Kidney (tissue), 14 donors: ENCODE results near the gene ABCB8. TPM values are rescaled to one million over a fixed set of nuclear protein-coding genes. Genes with fewer than 3 reads are reported as not detected.

Experiments used
- DNase-seq, 5 donors: peaks; one replicate each; pipeline ENCODE4 v3.0.0-alpha.2; 2013 to 2020
- FAIRE-seq: peaks from 2 replicates; lab custom pipeline; 2012; peaks lifted over from hg19 to GRCh38; lab: Jason Lieb, UNC
- H3K27ac ChIP-seq, 2 donors: one replicate each; pipeline ENCODE4 v1.7.0; 2013; ENCODE audit warnings: low read depth in 2 of 2, low read length in 2 of 2, inconsistent platforms in 1 of 2
- H3K27me3 ChIP-seq: one replicate; pipeline ENCODE4 v1.7.1; 2013; ENCODE audit warnings: low read length, inconsistent platforms; ENCODE audit not compliant: control insufficient read depth, insufficient read depth
- H3K36me3 ChIP-seq, 3 donors: one replicate each; pipeline versions ENCODE4 v1.7.0 to v1.7.1; 2013; ENCODE audit warnings: low read length in 3 of 3, control low read depth in 1 of 3, inconsistent platforms in 1 of 3; ENCODE audit not compliant: insufficient read depth in 3 of 3, control insufficient read depth in 2 of 3
- H3K4me1 ChIP-seq, 3 donors: one replicate each; pipeline versions ENCODE4 v1.7.0 to v1.7.1; 2013; ENCODE audit warnings: low read length in 3 of 3, inconsistent platforms in 1 of 3, low read depth in 1 of 3; ENCODE audit not compliant: control insufficient read depth in 2 of 3, insufficient read depth in 2 of 3
- H3K4me3 ChIP-seq, 3 donors: one replicate each; pipeline versions ENCODE4 v1.7.0 to v1.8.1; 2013; ENCODE audit warnings: low read length in 3 of 3, control low read depth in 1 of 3, inconsistent platforms in 1 of 3
- H3K9ac ChIP-seq, 3 donors: one replicate each; pipeline versions ENCODE4 v1.7.0 to v1.7.1; 2013; ENCODE audit warnings: low read length in 3 of 3, control low read depth in 1 of 3, inconsistent platforms in 1 of 3
- H3K9me3 ChIP-seq, 3 donors: one replicate each; pipeline versions ENCODE4 v1.7.0 to v1.7.1; 2013; ENCODE audit warnings: low read length in 3 of 3, control low read depth in 1 of 3, inconsistent platforms in 1 of 3; ENCODE audit not compliant: control insufficient read depth in 2 of 3, insufficient read depth in 1 of 3
- intact Hi-C: fragments of 100-400 bp; cut with DNase I; formaldehyde crosslinking; loops from one replicate; pipeline ENCODE4 v1.11.1; 2022
- polyA plus RNA-seq: library from polyadenylated mRNA; stranded (reverse); fragments of 350-450 nt; fragmentation: Illumina TruSeq; extraction: RNeasy Lipid Tissue Mini Kit (QIAGEN cat#74804); gene quantifications from one replicate; pipeline ENCODE4 v1.2.3, GENCODE V29; 2014; ENCODE audit warnings: low read depth, low replicate concordance; ENCODE audit not compliant: insufficient read depth
- total RNA-seq: library from RNA; stranded (reverse); fragmentation: NEBNext Ultra II Directional; extraction: Animal tissue kit (Norgen Biotek cat#: 25700); gene quantifications from one replicate; pipeline ENCODE4 v1.2.1, GENCODE V29; 2021
- TF ChIP-seq, protein P1 (sequence below): IDR thresholded peaks from 3 replicates; pipeline ENCODE4 v1.5.1; 2012; ENCODE audit warnings: mild to moderate bottlenecking, moderate library complexity, borderline replicate concordance; ENCODE audit not compliant: insufficient read depth; ENCODE audit errors: extremely low read depth
- donor health status: control.
- donor health status: control.
- donor health status: control.
- donor health status: control.
- donor health status: control.
- donor health status: DM: yes; HTN: yes; CAD: no.
- donor health status: Normal renal cell carcinoma (clear cell type).

Gene ABCB8
- total and polyA plus RNA-seq, 2 donors from 2014 or later, result 34.3 to 36.0 TPM

DNA sequence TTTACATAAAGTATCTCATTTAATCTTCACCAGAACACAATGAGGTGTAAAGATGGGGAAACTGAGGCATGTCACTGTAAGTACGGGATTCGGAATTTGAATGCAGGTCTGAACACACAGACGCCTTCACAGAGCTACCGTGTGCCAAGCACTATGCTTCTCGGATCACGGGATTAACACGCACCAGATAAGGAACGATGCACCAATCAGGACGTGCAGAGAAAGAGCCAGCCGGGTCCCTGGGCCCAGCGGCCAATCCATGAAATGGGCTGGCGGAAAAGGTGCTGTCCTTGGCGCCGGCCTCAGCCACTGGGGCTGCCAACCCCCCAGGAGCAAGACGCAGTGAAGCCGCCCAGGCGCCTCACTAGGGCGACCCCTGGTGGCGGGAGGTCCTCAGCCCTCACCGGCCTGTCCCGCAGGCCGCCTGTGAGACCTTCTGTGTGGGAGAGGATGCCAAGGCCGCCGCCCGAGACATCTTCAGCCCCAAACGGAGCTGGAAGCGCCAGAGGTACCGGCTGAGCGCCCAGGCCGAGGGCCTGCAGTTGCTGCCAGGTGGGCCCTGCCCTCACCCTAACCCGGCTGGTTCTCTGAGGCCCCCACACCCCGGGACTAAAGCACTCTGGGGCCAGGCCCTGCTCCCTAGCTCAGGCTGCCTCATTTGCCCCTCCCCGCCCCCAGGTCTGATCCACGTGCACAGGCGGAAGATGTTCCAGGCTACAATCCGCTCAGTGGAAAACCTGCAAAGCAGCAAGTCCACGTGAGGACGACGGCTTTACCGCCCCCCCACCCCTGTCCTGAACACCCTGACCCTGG is 19.5 kb upstream of the ABCB8 start:
- H3K36me3 ChIP-seq, result no peaks in the 10 kb centered on the region
- H3K27ac ChIP-seq, result peak overlapping the region in 1 of 2 donors; percentile 16
- H3K9ac ChIP-seq, result no peak overlapping the region
- peak; percentile 67 to 90 (median 73) for DNase-seq
- H3K9me3 ChIP-seq, result no peaks in the 10 kb centered on the region
- peak overlapping the region in 1 of 3 donors; percentile 52 for H3K4me3 ChIP-seq
- no peak for FAIRE-seq
- no peaks in the 10 kb centered on the region for H3K27me3 ChIP-seq
- peaks cover 0 to 16% (median 0%) of the 10 kb centered on the region in 3 donors for H3K4me1 ChIP-seq
- TF ChIP-seq, protein P1, sequence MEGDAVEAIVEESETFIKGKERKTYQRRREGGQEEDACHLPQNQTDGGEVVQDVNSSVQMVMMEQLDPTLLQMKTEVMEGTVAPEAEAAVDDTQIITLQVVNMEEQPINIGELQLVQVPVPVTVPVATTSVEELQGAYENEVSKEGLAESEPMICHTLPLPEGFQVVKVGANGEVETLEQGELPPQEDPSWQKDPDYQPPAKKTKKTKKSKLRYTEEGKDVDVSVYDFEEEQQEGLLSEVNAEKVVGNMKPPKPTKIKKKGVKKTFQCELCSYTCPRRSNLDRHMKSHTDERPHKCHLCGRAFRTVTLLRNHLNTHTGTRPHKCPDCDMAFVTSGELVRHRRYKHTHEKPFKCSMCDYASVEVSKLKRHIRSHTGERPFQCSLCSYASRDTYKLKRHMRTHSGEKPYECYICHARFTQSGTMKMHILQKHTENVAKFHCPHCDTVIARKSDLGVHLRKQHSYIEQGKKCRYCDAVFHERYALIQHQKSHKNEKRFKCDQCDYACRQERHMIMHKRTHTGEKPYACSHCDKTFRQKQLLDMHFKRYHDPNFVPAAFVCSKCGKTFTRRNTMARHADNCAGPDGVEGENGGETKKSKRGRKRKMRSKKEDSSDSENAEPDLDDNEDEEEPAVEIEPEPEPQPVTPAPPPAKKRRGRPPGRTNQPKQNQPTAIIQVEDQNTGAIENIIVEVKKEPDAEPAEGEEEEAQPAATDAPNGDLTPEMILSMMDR, result peak; percentile 46
- intact Hi-C loops, result no loop called here

GRCh38 chr7:151009327-151010036 is 18.8 kb upstream of the ABCB8 start:
- H3K9ac ChIP-seq, result no peak overlapping the region
- FAIRE-seq (no peak), DNase-seq (peak in 2 of 5 donors; percentile 71 to 76)
- H3K9me3 ChIP-seq, result no peaks in the 10 kb centered on the region
- H3K27ac ChIP-seq, result no peak overlapping the region
- H3K27me3 ChIP-seq, result peaks cover 3% of the 10 kb centered on the region
- no peak overlapping the region for H3K4me3 ChIP-seq
- H3K36me3 ChIP-seq, result no peaks in the 10 kb centered on the region
- peaks cover 0 to 20% (median 0%) of the 10 kb centered on the region in 3 donors for H3K4me1 ChIP-seq
- TF ChIP-seq, protein P1, result no peak
- intact Hi-C loops, result no loop called here

DNA sequence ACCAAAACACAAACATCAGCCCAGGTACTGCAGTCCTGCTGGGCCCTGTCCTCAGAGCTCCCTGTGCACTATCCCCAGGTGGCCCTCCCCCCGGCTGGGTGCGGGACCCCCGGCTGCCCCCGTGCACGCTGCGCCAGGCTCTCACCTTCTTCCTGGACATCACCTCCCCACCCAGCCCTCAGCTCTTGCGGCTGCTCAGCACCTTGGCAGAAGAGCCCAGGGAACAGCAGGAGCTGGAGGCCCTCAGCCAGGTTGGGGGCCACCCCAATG is 18.3 kb upstream of the ABCB8 start:
- peaks cover 0 to 20% (median 0%) of the 10 kb centered on the region in 3 donors for H3K4me1 ChIP-seq
- intact Hi-C loops, result no loop called here
- DNase-seq (peak in 1 of 5 donors; percentile 71), FAIRE-seq (no peak)
- no peaks in the 10 kb centered on the region for H3K36me3 ChIP-seq
- TF ChIP-seq, protein P1, result no peak
- no peak overlapping the region for H3K4me3 ChIP-seq
- no peaks in the 10 kb centered on the region for H3K9me3 ChIP-seq
- H3K27ac ChIP-seq, result no peak overlapping the region
- no peak overlapping the region for H3K9ac ChIP-seq
- peaks cover 3% of the 10 kb centered on the region for H3K27me3 ChIP-seq
